ENCODE measurements around the gene LRRC74A.
"Not testable (repeated sequence)": the region's sequence is repeated elsewhere in the genome, so short reads cannot be mapped to it uniquely, and the experiment has no call there.

LRRC74A gene

DNA sequence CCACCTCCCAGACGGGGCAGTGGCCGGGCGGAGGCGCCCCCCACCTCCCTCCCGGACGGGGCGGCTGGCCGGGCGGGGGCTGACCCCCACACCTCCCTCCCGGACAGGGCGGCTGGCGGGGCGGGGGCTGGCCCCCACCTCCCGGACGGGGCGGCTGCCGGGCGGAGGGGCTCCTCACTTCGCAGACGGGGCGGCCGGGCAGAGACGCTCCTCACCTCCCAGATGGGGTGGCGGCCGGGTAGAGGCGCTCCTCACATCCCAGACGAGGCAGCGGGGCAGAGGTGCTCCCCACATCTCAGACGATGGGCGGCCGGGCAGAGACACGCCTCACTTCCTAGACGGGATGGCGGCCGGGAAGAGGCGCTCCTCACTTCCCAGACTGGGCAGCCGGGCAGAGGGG is 71.8 kb downstream of the LRRC74A start:
- not testable (repeated sequence) for DNase-seq

DNA sequence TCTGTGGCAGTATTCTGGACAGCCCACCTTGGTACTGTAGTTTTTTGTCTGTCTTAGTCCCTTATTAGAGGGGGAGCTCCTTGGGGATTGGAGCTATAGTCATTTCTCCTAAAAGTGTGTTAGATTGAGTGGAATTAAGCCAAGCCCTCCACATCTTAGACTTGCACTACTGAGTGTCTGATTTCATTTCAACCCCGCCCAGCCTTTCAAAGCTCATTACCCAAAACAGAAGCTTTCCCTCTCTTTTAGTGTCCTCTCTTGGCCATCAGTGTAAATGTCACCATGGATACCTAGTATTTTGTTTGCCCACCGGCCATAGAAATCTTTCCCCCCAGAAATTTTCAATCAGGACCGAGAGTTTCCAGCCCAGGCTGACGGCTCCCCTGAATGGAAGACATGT is 74.5 kb downstream of the LRRC74A start:
- no peak for DNase-seq

DNA sequence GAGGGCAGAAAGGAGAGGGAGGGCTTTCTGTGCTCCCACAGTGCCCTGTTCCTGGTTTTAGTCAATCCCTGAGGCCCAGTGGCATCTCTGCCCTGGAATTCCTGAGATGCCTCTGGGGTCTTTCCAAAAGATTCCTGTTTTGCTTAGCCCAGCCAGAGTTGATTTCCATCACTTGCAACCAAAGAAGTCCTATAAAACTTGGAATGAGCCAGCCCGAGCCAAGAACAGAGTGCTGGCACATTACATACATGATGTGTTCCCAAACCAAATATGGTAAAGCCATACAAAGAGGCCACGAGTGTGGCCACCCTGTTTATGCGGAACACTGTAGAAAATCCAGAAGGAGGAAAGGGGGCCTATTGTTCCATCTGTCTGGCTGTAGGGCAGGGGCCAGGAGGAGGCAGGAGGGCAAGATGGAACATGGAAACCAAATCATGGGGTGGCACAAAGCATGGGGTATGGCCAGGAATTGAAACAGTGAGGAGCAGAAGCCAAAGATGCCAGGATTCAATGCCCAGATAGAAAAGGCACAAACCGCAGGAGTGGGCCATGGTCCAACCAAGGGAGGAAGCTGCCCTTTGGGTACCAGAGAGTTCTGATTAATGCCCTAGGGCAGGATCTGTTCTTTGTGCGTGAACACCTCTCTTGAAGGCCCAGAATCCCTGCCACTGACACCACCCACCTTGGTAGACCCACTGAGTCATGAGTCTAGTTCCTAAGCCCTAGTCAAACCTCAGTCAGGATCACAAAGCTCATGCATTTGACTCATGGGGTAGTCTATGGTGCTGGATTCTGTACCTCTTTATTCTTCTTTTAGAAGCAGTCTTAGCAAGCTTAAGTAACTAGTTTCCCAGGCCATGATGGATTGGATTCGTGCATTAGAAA is 75.2 kb downstream of the LRRC74A start:
- no peak for DNase-seq

DNA sequence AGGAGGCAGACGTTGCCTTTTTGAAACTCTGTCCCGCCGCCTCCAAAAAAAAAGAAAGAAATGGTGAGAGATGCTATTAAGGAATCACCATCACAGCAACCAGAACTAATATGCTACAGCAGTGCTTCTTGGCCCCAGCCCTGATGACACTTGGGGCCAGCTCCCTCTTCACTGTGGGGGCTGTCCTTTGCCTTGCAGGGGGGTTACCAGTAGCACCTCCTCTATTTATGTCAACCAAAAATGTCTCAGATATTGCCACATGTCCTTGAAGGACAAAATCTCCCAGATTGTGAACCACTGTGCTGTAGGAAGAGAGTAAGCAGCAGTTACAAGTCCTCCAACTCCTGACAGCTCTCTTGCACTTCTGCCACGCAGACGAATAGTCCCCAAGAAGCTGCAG is 76.4 kb downstream of the LRRC74A start:
- DNase-seq: no peak

DNA sequence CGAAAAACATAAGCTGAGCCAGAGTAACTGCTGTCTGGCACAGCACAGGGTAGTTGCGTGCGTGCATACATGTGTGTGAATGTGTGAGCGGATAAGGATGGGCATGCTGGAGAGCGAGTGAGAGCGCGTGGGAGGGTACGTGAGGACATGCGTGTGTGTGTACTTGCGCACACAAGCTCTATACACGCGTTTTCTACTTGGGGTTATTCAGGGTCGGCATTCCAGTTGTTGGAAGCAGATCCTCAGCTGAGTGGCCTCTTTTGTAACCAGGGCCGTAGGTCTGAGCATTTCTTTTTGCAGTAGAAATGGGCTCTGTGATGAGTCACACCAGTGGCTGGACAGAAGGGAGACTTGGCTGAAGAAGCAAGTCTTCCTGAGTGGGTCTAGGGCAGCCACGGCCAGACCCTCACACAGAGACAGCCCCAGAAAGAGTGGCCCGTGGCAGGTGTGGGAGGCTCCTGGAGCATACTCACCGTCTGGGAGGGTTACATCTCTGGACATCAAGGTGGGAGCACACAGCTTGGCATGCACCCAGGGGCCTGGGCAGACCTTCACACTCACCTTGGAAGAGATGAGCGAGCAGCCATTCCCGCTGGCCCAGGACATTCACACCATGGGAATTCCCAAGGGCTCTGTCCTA is 78.0 kb downstream of the LRRC74A start:
- no peak for DNase-seq

DNA sequence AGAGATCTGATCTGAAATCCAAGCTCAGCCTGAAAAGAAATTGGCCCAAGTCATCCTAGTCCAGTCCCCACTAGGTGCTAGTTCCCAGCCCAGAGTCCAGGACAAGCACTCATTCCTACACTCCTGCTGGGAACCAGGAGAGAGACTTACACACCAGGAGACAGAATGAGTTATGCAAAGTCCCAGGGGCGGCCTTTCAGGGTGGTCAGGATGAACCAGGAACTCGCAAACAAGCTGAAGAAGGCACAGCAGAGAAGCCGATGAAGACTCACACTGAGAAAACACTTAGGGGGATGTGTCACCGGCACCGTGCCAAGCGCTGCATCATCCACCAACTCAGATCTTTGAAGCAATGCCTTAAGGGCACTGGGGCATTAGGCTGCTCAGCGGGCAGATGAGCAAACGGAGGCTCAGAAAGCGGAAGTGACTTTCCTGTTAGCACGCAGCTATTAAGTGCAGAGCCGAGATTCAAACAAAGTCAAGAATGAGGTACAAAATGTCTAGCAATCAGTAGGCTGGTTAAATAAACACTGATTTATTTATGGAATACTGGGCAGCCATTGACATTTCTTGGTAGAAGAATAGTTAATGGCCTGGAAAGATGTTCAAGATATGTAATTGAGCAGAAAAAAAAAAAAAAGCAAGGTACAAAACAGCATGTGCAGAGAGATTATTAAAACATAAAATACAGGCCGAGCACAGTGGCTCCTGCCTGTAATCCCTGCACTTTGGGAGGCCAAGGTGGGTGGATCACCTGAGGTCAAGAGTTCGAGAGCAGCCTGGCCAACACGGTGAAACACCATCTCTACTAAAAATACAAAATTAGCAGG is 78.7 kb downstream of the LRRC74A start:
- peak; percentile 91 for DNase-seq

DNA sequence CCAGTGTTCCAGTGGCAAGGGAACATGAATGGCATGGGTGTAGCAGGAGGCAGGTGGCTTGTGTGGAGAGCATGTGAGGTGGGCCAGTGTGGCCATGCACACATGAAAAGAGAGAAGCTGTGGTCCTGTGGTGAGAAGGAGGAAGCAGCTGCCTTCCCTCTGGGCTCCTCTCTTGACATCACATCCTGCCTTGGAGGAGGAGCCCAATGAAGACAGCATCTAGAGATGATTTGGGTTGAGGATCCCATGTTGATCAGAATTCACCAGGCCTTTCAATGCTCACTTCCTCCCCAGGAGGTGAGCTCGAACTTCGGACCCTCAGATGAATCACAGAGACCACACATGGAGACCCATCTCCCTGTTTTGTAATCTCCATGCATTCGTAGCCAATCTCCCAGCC is 82.6 kb downstream of the LRRC74A start:
- DNase-seq: peak; percentile 73

DNA sequence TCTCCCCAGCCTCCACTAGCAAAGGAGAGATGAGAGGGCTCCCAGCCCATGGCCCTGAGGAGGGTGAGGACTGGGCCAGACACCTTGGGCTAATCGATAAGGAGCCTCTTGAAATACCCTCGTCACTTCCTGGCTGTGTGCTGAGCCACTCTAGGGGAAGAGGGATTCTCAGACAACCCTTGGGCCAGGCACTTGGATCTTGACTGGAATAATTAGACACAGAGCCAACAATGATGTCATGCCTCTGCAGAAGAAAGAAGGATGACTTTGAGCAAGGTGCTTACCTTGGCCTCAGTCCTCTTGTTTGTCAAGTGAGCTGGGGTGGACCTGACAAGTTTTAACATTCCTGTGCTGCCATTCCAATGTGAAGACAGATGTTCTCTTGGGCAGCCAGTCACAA is 83.1 kb downstream of the LRRC74A start:
- no peak for DNase-seq

DNA sequence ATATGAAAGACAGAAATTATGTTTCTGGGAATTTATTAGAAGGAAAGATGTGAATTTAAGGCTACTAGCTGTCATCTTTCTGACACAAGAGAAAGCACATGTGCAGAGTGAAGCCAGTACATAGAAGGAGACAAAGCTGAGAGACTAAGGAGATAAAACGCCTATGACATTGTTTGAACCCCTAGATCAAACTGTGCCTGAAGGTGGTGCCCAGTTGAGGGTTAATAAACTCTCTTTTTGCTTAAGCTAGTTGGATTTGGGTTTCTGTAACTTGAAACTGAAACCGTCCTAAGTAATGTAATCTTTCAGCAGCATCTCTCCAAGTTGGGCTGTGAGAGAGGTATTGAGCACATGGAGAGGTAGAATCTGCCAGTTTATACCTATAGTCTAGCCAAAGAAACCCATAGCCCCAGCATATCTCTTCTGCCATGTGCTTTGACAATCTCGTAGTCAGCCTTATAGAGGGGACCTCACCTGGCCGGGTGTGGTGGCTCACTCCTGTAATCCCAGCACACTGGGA is 84.2 kb downstream of the LRRC74A start:
- DNase-seq: no peak

DNA sequence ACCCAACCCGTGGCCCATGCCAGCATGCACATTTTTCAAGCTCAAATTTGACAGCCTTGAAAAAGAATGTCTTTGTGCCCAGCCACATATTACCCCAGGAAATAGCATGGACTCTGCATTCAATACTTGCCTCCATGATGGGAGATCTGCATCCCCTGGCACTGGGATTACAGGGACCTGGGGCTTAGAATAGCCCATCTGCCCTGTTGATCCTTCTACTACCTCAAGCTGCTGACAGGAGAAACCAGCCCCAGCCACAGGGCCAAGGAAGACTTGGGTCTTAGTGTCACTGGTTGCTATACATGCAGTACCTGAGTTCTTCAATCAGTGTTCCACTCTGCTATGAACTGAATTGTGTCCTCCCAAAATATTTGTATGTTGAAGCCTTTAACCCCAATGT is 85.3 kb downstream of the LRRC74A start:
- no peak for DNase-seq

DNA sequence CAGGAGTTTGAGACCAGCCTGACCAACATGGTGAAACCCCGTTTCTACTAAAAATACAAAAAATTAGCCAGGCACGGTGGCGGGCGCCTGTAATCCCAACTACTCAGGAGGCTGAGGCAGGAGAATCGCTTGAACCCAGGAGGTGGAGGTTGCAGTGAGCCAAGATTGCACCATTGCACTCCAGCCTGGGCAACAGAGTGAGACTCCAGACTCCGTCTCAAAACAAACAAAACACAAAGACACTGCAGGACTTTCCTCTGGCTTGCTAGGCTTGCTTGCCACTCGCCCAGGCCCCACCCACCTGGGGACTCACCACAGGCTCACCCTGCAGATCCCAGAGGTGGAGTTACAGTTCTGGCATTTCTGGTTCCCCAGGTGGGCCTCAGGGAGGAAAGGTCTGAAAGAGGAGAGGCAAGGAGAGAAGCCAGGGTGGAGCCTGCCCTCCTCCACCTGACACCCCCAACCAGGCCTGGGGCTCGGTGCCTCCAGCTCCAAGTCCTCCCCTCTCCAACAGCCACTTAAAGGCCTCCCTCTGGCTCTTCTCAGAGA is 88.4 kb downstream of the LRRC74A start:
- not testable (repeated sequence) for DNase-seq

DNA sequence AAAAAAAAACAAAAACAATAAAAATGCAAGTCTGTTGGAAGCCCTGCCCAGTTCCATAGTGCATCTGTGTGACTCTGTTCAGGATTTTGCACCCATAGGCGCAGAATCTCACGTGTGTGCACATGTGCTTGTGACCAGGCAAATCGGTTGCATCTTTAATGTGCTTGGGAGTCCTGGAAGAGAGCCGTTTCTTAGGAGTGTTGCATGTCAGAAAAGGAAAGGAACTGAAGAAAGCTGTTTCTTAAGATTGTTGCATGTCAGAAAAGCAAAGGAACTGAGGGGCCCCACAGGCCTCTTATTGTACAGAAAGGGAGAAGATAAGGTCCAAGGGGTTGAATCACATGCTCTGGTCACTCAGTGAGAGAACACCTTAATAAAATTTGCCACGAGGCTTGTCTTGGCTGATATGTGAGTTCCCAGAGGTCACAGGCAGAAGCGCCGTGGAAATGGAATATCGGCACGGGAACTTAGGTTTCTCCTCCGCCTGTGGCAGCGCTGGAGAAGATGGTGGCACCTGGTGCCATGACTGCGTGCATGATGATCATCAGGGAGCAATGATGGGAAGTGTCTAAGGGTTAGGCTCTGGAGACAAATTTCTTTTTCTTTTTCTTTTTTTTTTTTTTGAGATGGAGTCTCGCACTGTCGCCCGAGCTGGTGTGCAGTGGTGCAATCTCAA is 90.0 kb downstream of the LRRC74A start:
- DNase-seq: no peak

DNA sequence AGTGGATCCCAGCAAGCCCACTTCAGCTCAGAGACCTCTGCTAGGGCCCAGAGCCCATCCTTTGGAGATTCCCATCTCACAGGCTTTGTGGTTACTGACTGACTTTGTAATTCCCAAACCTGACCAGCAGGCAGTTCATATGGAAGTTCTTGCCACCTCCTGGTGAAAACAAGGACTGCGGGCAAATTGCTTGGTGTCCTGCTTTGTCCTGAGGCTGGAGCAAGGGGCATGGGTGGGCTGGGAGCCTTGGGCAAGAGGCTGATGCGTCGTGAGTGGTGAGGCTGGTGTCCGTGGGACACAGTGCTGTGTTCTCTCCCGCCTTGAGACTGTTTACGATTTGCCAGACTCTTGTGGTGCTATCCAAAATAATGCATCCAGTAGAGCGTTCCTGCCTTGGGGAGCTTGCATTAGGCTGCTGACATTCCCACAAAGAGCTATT is 91.0 kb downstream of the LRRC74A start:
- no peak for DNase-seq

DNA sequence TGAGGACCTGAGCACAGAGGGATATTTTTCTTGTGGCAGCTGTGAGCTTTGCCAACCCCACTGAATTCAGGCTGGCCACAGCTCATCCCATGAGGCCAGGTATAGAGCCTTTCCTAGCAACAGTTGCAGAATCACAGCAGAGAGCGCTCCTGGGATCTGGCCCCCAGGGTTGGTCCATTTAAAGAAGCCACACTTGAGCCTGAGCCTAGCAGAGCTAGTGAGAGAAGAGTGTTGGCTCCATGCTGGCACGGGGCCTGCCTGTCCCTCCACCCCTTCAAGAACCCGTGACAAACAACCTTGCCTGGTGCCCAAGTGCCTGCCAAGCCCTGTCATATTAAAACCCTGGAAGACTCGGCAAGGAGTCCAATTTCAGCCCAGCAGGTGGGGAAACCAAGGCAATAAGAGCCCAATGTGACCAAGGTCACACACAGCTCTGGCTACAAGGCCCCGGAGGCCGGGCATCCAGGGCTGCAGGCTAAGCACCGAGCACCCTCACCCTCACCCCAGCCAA is 91.6 kb downstream of the LRRC74A start:
- no peak for DNase-seq

DNA sequence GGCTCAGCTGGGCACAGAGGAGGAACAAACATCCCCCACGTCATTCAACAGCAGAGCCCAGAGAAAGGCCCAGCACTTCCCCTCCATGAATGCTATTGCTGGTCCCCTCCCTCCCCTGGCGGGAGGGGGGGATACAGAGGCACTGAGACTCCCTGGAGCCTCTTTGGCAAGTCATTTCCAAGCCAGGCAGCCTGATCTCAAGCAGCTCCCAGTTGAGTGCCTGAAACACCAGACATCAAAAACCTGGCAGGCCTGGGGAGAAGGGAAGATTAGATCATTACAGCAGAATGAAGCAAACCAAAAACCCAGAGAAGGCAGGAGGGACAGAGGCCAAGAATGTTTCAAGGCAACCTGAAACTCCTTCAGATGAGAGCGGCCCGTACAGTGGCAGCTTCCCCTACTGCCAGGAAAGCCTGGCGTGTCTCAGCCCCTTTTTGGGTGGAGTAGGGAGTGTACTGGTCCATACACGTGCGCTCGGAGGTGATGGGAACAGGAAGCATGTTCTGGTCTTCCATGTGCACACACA is 92.1 kb downstream of the LRRC74A start:
- DNase-seq: no peak

DNA sequence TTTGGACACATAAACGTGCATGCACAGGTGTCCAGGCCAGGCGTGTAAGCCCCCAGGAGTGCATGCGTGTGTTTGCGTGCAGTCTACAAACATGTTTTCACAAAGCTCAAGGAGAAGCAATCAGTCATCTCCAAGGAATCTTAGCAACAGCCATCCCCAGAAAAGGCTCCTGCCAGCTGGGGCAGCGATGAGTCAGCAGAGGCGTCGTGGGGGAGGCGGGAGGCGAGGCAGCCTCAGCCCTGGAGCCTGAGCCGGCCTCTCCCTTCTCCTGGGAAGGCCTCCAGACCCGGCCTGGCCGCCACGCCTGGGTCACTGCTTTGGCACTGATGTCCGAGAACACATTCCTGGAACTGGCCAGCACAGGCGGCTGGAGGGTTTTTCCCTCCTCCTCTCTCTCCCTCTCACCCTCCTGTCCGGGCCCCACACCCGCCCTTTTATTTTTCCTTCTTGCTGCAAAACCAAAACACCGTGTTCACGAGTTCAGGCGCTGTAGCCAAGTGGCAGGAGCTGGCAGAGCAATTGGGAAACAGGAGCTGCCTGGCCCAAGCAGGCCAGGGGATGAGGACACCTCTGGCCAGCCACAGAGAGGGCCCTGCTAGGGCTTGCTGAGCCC is 92.7 kb downstream of the LRRC74A start:
- no peak for DNase-seq

All from activated effector memory CD4-positive, alpha-beta T cell treated with anti-CD3 and anti-CD28 coated beads, Interleukin-2, amount 50 U/mL, for 16 hours (primary cell).